Upper lobe of left lung (tissue), 4 donors: ENCODE results near the gene L1CAM.

Experiments
- EP300 ChIP-seq, 4 donors: sonication (generic); formaldehyde crosslinking; IDR thresholded peaks; one replicate each; pipeline ENCODE4 v1.5.1; 2017; ENCODE audit warnings: antibody characterized with exemption in 4 of 4, control low read depth in 2 of 4
- POLR2A ChIP-seq, 4 donors: fragments of 450-650 bp; IDR thresholded peaks; one replicate each; pipeline ENCODE4 v1.5.1; 2016 to 2017; ENCODE audit warnings: antibody characterized with exemption in 4 of 4, mild to moderate bottlenecking in 2 of 4
- POLR2AphosphoS5 ChIP-seq, 2 donors: sonication (generic); formaldehyde crosslinking; IDR thresholded peaks; one replicate each; pipeline ENCODE4 v1.5.1; 2017; ENCODE audit warnings: antibody characterized with exemption in 2 of 2
- TF ChIP-seq, protein P1 (sequence below), 6 experiments: fragments of 450-650 bp in 4 of 6; fragments of 200-600 bp in 2 of 6; sonication (generic) in 2 of 6; IDR thresholded peaks; one replicate each; pipeline ENCODE4 v1.5.1; 2016 to 2019; ENCODE audit warnings: antibody characterized with exemption in 6 of 6

DNA sequence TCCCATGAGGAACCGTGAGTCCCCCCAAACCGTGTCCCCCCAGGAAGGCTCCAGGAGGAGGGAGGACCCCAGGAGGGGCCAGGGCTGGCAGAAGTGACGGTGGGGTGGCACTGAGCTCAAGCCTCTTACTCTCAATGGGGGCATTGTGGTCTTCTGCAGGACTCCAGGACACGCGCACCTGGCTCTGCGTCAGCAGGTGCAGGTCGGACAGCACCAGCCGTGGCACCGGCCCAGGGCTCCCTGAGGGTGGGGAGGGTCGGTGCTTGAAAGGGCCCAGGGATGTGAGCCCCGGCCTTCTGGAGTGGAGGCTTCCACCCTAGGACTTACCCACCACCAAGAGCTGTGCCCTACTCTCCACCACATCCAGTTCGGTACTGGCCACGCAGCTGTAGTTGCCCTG, 18.3 kb downstream of the L1CAM start:
- TF ChIP-seq, protein P1, sequence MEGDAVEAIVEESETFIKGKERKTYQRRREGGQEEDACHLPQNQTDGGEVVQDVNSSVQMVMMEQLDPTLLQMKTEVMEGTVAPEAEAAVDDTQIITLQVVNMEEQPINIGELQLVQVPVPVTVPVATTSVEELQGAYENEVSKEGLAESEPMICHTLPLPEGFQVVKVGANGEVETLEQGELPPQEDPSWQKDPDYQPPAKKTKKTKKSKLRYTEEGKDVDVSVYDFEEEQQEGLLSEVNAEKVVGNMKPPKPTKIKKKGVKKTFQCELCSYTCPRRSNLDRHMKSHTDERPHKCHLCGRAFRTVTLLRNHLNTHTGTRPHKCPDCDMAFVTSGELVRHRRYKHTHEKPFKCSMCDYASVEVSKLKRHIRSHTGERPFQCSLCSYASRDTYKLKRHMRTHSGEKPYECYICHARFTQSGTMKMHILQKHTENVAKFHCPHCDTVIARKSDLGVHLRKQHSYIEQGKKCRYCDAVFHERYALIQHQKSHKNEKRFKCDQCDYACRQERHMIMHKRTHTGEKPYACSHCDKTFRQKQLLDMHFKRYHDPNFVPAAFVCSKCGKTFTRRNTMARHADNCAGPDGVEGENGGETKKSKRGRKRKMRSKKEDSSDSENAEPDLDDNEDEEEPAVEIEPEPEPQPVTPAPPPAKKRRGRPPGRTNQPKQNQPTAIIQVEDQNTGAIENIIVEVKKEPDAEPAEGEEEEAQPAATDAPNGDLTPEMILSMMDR (IDR thresholded peaks at IDR 0.05), result no peak
- TF ChIP-seq POLR2A (IDR thresholded peaks at IDR 0.05), result no peak
- no peak for TF ChIP-seq EP300 (IDR thresholded peaks at IDR 0.05)
- no peak for TF ChIP-seq POLR2AphosphoS5 (IDR thresholded peaks at IDR 0.05)
